GM19025 (cell line): Measurements from ENCODE around the gene NES.

Experiments used
- ATAC-seq: cut with Tn5 transposase; IDR thresholded peaks from one replicate; pipeline ENCODE4 v1.9.1; 2021; ENCODE audit warnings: mild to moderate bottlenecking, low read depth, moderate library complexity; ENCODE audit not compliant: unreplicated experiment

The NES gene

DNA sequence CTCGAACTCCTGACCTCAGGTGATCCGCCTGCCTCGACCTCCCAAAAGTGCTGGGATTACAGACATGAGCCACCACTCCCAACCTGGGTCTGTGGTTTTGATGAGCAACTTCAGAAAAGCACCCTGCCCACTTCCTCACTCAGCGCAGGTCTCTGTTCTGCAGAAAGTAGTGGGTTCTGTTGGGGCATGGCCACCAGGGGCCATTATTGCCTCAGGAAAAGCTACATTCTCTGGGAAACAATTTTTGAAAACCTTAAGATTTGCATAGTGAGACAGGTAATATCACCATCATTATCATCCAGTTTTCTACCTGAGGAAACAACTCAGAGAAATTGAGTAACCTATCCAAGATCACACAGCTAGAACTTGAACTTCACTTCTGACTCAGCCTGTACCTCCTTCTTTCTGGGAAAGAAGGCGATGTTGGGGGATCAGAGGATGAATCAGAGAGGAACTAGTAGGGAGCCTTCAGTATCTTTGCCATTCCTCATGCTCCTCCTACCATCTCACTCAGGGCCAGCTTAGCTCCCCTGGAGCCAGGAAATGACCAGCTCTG, 7.1 kb upstream of the NES start:
- ATAC-seq = no peak

DNA sequence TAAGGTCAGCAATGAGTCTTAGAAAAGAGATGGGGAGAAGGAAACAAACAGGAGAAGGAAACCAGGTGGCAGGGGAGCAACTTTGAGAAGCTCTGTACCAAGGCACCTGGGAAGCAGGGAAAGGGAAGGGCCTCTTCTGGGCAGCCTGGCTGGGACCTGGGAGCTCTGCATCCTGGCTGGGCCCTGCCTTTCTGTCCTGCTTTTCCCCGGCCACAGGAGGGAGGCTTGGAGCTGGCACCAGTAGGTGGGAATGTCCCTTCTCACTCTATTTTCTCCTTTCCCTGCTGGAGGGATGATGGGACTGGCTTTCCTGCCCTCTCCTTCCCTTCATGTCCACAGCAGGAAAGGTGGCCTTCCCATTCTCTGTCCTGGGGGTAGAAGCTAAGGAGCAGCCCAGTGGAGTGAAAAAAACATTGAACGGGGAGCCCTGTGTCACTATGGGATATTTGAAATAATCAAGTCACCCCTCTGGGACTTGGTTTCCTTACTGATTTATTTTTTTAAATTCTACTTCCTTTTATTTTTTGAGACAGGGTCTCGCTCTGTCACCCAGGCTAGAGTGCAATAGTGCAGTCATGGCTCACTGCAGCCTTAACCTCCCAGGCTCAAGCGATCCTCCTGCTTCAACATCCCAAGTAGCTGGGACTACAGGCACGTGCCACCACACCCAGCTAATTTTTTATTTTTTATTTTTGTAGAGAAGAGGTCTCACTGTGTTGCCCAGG, 5.1 kb upstream of the NES start:
- ATAC-seq = no peak

DNA sequence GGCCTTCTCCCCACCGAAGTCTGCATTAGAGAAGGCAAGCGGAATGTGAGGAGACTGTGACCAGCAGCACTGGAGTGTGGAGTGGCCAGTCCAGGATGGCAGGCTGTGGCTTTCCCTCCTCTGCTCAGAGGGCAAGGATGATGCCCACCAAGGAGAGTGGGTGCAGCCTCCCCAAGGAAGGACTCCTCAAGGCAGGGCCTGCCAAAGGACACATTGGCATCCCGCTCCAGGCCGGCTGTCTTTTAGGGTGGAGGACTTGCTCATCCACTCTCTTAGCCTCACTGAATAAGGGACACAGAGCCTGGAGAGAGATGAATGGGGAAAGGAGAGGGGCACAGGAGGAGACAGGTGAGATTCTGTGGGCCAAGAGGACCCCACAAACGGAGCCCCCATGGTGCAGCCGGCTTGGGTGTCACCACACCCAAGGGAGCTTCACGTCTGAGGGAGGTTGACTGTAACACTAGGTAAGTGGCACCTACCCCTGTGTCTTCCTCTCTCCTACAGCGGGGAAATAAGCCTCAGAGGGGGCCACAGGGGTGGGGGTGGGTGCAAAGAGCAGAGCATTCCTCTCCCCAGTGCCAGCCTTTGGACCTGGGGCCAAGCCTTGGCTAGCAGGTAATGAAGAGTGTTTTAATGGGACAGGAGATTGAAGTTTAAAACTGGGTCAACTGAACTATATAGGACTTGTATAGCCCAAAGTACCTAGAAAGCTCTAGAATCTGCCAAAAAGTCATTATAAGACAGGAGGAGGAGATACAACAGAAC, 4.2 kb upstream of the NES start:
- no peak for ATAC-seq

DNA sequence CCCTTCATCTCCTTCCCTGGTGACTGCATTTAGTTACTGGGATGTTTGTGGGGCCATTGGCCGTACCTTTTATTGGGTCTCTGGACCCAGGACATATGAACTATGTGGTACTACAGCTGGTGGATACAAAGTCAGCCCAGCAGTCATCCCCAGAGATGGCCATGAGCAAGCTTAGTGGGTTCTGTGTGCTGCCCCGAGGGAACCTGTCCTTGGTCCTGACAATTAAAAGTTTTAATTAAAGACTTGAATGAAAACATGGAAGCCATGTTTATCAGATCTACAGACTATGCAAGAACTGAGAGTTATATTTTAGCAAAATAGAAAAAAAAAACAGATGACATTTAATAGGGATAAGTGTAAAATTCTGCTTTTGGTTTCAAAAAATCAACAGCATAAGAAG, 2.8 kb upstream of the NES start:
- ATAC-seq = no peak

DNA sequence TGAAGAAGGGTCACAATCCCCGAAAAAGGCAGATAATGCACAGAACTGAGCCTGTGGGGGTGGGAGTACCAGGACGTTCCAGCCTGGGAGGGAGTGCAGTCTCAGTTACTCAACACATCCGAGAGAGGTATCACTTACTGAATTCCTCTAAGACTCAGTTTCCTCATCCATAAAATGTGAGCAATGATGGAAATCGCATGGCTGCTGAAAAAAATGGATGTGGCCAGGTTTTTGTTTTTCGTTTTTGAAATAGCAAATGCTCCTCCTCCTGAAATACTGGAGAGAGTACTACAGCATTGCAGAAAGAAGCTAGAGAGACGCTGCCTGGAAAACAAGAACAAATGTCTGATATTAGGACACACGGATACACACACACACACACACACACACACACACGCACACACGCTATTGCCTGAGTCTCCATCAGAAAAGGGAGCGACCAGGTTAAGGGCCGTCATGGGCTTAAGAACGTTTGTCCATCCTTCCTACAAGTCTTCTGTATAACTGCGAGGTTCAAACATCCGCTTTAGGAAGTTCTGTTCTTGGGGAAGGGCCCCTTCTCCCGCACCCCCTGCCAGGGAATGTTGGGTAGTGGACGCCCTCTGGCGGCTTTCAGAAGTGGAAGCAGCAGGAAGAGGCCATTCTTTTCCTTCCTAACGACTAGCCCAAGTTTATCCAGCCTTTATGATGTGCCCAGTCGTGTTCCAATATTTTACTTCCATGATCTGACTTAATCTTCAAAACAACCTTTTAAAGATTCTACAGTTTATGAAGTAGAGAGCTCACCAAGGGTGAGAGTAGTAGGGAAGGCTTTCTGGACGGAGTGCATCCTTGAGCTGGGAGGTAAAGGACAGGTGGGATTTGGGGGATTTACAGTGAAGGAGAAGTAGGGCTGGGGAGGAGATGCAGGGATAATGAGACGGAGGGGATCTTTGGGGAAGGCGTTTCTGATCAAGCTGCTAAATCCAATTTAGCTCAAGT, 699 bp upstream of the NES start:
- no peak for ATAC-seq

DNA sequence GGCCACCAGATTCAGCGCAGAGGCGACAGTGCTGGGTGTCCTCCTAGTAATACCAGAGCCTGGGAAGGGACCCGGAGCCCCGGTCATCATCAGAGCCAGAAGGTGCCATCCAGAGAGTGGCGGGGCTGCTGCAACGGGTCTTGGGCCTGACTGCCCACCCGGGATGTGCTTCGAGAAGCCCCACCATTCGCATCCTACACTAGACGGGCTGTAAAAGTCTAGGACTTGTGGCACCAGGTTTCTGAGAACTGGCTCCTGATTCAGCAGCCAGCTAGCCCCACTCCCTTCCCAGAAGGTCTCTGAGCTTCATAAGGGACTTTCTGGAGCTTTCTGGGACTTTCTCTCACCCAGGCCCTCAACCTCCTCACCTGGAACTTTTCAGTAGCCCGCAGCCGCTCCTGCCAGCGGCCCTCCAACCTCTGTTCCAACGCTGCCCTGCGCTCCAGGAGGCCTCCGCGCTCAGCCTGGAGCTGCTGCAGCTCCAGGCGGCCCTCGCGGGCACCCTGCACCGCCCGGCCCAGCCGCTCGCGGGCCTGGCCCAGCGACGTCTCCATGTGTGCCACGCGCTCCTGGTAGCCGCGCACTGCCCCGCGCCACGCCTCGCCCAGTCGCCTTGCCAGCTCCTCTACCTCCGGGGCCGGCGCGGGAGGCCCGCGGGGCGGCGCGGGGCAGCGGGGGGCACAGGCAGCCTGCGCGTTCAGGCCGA, 940 bp downstream of the NES start:
- ATAC-seq = no peak

DNA sequence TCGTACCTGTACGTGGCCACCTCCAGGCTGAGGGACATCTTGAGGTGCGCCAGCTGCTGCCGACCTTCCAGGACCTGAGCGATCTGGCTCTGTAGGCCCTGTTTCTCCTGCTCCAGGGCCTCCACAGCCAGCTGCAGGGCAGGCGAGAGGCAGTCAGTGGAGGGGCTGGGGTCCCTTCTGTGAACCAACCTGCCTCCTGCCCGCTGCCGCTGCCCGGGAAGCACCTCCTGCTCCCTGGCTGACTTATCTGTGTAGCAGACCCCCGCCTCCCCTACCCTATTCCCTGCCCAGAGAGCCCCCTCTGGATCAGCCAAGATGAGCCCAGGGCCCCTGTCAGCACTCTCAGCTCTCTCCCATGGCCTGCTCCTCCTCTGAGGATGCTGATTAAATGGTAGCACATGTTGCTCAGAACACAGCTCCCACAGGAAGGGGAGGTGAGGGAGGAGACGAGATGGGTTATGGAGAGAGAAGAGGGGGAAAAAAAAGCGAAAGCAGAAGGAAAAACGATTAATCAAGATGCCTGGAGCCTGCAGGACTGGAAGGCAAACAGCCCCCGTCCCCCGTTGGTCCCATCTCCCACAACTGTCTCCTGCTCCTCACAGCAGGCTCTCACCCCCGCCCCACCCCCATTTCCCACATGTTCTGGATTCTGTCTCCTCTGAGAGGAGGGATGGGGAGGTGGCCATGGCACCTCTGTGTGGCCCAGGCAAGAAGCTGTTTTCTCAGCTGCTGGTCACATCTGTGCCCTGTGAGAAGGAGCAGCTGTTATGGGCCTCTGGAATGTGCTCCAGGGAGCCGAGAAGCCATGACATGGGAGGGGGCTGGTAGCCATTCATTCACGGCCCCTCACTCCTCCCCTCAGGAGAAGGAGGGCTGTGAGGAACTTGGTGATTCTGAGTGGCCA, 1.7 kb downstream of the NES start:
- ATAC-seq = no peak

DNA sequence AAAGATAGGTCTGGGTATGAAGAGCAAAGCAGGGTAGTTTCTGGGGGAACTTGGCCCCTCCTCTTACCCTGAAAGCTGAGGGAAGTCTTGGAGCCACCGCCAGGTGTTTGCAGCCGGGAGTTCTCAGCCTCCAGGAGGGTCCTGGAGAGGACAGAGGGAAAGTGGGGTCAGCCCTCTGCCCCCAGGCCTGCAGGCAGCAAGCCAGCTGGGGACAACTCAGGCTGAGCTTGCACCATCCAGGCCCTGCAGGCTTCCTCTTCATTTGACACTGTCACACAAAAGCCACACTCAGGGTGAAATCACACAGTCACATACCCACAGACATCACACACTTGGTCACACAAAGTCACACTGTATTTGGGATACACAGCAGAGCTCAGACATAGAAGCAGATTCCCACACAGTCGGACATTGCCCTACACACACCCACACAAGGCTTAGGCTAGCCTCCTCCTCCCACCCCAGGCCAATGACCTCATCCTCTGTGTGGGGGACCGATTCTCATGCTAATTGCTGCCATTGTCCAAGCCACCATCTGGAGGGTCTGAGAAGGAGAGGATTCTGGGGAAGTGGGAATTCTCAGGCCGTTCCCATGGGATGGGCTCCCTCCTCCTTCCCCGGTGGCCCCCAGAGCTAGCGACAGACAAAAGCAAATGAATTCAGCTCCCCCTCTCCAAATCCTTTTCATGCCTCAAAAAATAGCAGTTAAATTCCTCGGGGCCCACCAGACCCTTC, 3.7 kb downstream of the NES start:
- ATAC-seq = no peak

DNA sequence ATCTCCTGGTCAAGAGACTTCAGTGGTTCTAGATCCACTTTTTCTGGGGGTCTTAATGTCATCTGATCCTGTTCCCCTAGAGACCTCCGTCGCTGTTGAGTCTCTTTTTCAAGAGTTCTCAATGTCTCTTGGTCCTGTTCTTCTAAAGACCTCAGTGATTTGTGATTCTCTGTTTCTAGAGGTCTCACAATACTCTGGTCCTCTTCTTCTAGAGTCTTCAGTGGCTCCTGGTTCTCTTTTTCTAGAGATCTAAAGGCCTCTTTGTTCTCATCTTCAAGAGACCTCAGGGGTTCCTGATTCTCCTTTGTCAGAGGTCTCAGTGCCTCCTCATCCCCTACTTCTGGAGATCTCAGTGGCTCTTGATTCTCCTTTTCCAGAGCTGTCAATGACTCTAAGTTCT, 5.4 kb downstream of the NES start:
- ATAC-seq = no peak

DNA sequence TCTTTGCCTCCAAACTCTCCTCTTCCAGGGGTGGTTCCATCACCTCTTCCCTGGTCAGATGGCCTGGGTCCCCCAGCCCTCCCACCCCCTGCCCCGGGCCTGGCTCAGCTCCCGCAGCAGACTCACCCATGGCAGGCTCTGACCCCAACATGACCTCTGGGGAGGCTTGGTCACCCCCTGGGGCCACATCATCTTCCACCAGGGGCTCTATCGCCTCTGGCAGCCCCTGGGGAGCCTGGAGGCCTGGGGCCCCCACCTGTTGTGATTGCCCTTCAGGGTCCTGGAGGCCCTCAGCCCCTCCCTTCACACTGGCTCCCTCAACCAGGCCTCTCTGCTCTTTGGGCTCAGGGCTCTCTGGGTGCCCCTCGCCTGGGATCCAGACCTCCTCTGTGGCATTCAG, 6.4 kb downstream of the NES start:
- ATAC-seq = no peak

DNA sequence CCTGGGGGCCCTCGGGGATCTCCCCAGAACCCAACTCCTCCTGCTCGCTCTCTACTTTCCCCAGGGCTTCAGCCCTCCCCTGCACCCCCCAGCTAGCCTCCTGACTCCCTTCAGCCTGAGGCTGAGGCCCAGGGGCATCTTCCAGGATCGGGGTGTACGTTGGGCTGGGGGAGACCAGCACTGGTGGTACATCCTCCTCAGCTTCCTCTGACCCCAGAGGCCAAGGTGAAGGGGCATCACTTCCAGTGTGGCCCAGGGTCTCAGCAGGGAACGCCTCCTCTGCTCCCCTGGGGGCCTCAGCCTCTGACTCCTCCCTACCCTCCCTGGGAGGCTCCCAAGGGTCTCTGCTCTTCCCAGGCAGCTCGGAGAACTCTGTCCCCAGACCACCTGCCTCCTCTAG, 6.8 kb downstream of the NES start:
- ATAC-seq = no peak

DNA sequence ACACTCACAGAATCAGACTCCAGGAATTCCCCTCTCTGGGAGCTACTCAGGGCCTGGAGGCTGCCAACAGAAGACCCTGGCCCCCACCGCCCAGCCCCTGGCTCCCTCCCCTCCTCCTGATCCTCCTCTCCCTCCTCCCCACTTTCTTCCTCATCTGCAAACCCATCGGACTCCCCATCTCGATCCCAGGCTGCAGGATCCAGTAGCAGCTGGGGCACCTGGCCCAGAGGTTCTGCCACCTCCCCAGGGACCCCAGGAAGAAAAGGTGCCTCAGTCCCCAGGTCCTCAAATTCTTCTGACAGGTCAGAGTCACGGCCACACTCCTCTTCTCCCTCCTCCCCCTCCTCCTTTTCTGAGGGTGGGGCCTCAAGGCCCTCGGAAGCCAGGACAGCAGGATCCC, 7.4 kb downstream of the NES start:
- no peak for ATAC-seq

DNA sequence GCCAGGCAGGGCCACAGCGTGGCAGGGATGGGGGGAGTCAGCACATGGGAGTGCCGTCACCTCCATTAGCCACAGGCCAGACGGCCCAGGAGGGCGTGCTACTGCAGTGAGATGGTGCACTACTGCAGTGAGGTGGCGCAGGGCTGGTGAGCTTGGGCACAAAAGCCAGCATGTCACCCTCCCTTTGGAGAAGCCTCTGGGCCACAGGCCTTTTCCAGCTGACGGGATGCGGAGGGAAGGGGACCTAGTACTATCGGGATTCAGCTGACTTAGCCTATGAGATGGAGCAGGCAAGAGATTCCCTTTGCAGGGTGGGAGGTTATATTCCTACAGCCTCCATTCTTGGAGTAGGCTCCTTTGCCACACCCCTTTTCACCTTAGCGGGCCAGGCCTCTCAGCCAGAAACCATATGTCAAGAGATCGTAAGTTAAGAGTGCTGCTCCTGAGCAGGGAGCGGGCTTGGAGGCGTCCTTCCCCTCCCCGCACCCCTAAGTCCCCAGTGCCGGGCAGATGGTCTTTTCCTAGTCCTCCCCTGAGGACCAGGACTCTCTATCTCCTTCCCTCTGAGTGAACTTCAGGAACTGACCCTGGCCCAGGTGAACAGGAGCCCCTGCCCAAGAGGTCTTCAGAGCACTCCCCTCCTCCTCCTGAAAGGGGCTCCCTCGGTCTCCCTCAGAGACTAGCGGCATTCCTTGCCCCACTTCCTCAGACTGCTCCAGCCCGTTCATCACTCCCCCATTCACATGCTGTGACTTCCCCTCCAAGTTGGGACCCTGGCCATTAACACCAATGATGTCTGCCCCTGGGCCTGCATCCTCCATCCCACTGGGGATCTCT, 8.2 kb downstream of the NES start:
- no peak for ATAC-seq

DNA sequence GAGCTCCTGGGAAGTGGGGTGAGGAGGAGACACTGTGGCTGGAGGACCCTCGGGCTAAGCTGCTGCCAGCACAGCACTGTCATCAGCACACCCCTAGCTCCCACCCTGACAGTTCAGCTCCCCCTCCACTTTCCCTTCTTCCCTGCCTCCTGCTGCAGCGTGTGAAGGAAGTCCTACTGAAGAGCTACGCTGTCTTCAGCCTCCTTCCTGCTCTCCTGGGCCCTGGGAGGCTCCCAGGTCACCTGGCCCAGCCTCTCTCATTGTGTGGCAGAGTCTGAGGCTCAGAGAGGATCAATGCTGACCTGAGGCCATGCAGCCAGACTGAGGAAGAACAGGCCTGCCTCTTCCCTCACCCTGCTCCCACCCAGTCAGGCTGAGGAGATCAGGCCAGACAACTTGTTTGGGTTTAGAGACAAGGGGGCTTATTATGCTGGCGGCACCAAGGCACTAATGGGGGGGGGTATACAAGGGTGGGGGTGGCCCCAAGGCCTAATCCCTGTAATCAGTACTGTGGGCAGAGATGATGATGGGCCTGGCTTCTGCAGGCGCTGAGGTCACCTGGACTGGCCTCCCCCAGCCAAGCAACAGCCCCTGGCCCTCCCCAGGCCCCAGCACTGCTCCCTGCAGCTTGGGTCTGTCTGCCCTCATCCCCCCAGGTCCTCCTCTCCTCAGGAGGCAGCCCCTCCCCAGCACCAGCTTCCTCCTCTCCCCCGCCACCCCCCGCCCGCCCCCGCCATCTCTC, 9.1 kb downstream of the NES start:
- ATAC-seq = no peak

DNA sequence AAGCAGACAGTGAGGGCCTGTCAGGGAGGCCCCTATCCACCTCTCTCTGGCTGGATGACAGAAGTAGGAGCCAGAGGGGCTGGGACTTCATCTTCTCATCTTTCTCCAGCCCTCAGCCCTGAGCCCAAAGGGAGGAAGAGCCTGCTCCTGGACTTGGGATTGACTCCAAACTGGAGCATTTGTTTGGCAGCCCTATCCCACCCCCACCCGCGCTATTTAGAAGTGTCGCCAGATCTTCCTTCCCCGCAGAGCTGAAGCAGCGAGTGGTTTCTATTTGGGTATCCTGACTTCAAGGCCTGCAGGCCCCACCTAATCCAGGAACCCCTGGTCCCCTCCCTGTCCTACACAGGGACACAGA, 9.6 kb downstream of the NES start:
- ATAC-seq = no peak

DNA sequence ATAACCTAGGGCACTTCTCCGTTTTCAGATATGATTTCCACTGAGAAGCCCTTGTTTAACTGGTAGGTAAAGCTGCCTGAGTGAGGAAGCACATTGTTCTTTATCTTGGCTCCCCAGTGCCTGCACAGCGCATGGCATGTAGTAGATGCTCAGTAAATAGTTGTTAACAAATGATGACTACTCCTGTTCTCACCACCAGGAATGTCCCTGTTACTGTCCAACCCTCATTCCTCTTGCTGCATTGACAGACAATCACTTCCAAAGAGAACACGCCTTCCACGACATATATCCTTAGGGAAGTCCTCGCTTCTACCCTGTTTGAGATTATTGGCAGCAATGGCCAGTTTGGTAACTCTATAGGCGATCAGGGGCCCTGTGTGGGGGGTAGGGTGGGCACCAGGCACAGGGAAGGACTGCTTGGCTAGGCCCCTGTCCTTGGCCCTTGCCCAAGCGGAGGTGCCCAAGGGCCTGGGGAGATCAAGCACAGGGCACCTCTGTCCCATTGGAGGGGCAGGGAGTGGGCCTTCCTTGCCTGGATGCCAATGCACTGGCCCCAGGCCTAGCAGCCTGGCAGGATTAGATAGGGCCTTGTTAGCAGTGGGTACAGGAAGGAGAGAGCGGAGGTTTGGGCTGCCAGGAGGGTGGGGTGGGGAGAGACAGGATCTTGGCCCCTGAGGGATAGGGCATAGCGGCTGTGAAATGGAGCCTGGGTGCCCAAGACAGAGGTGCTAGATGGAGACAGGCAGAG, 10.2 kb downstream of the NES start:
- no peak for ATAC-seq
